GM12801 (cell line): ENCODE data around the gene NT5C2.

Source experiments
- CTCF ChIP-seq: IDR thresholded peaks from one replicate; pipeline ENCODE4 v1.5.1; 2011; ENCODE audit warnings: control low read depth; ENCODE audit not compliant: insufficient read length; ENCODE audit errors: extremely low read depth

The NT5C2 gene

GRCh38 chr10:103154521-103155299 lies 38.4 kb downstream of the NT5C2 start:
- no peak for TF ChIP-seq CTCF

GRCh38 chr10:103153302-103154197 lies 39.5 kb downstream of the NT5C2 start:
- TF ChIP-seq CTCF: no peak

GRCh38 chr10:103149991-103150622 lies 43.0 kb downstream of the NT5C2 start:
- no peak for TF ChIP-seq CTCF

- no peak for TF ChIP-seq CTCF
Observed at GRCh38 chr10:103147645-103148044, 45.4 kb downstream of the NT5C2 start.

- TF ChIP-seq CTCF: no peak
Observed at GRCh38 chr10:103145860-103146466, 47.1 kb downstream of the NT5C2 start.

GRCh38 chr10:103145046-103145445 lies 48.0 kb downstream of the NT5C2 start:
- no peak for TF ChIP-seq CTCF

GRCh38 chr10:103144041-103144440 lies 49.0 kb downstream of the NT5C2 start:
- no peak for TF ChIP-seq CTCF
